Ishikawa (cell line): ENCODE results near the gene COL23A1.

Experiments
- EGR1 ChIP-seq: IDR thresholded peaks from 2 replicates; pipeline ENCODE4 v1.6.1; 2012
- REST ChIP-seq: IDR thresholded peaks from 2 replicates; pipeline ENCODE4 v1.6.1; 2012; ENCODE audit warnings: low read depth, mild to moderate bottlenecking
- TEAD4 ChIP-seq: IDR thresholded peaks from 2 replicates; pipeline ENCODE4 v1.6.1; 2012

- no peak for TF ChIP-seq REST
- no peak for TF ChIP-seq TEAD4
- no peak for TF ChIP-seq EGR1
Observed at GRCh38 chr5:178291161-178291561, 299.0 kb downstream of the COL23A1 start.
